ENCODE measurements around the gene RHBDL2. TPM values are rescaled to one million over a fixed set of nuclear protein-coding genes. Genes with fewer than 3 reads are reported as not detected.

The RHBDL2 gene
- total and polyA plus RNA-seq, 9 of the 15 experiments (the other 6 are each of a cell fraction or from before 2014, with no cell fraction given) = not detected

GRCh38 chr1:38915352-38915948 lies 26.2 kb downstream of the RHBDL2 start (continued):
- no peak for TF ChIP-seq ZNF57 (CRISPR knock-in tag; IDR thresholded peaks at IDR 0.05)
- TF ChIP-seq BRD4 (IDR thresholded peaks at IDR 0.05) = no peak
- no peak for TF ChIP-seq ZNF76 (CRISPR knock-in tag; IDR thresholded peaks at IDR 0.05; ENCODE audit: borderline replicate concordance)
- no peak for TF ChIP-seq DIDO1 (tag; IDR thresholded peaks at IDR 0.05; ENCODE audit: low read depth)
- no peak for TF ChIP-seq ZFP30 (CRISPR knock-in tag; IDR thresholded peaks at IDR 0.05; ENCODE audit: borderline replicate concordance)
- no peak for TF ChIP-seq MCM5 (IDR thresholded peaks at IDR 0.05; ENCODE audit: low read depth)
- no peak for TF ChIP-seq TAF9B (IDR thresholded peaks at IDR 0.05; ENCODE audit: partially characterized antibody)
- no peak for TF ChIP-seq ZNF277 (CRISPR knock-in tag; IDR thresholded peaks at IDR 0.05; ENCODE audit: borderline replicate concordance)
- TF ChIP-seq CSDE1 (IDR thresholded peaks at IDR 0.05) = no peak
- TF ChIP-seq ETV6 (IDR thresholded peaks at IDR 0.05; ENCODE audit: borderline replicate concordance in 1 of 2, low read depth in 2 of 2, low read length in 1 of 2) = no peak
- TF ChIP-seq ETV6 (CRISPR knock-in tag; IDR thresholded peaks at IDR 0.05; ENCODE audit: borderline replicate concordance) = no peak
- no peak for TF ChIP-seq ZNF174 (CRISPR knock-in tag; IDR thresholded peaks at IDR 0.05)
- TF ChIP-seq TFAM (CRISPR knock-in tag; conservative IDR thresholded peaks at IDR 0.05) = no peak
- TF ChIP-seq TOE1 (IDR thresholded peaks at IDR 0.05; ENCODE audit: borderline replicate concordance) = peak; percentile 58; the same call in 1 of the 2 replicates
- TF ChIP-seq TOE1 (CRISPR knock-in tag; IDR thresholded peaks at IDR 0.05; ENCODE audit: borderline replicate concordance, low read depth) = no peak
- TF ChIP-seq ARID1B (IDR thresholded peaks at IDR 0.05) = peak; percentile 99
- TF ChIP-seq TEAD1 (CRISPR knock-in tag; IDR thresholded peaks at IDR 0.05) = peak in 1 of 2 experiments; percentile 84; a peak in 2 of 4 replicates
- TF ChIP-seq DMBX1 (CRISPR knock-in tag; IDR thresholded peaks at IDR 0.05; ENCODE audit: borderline replicate concordance) = 0 out of 2 replicates have a peak, but pooled peaks have one; percentile 27
- no peak for TF ChIP-seq TEAD2 (tag; IDR thresholded peaks at IDR 0.05)
- no peak for TF ChIP-seq SRSF3 (IDR thresholded peaks at IDR 0.05; ENCODE audit: insufficient read depth, low read length)
- no peak; the same call in 1 of the 2 replicates for TF ChIP-seq ATF3 (IDR thresholded peaks at IDR 0.05)
- TF ChIP-seq ATF3 (CRISPR knock-in tag; conservative IDR thresholded peaks at IDR 0.05) = no peak
- no peak for TF ChIP-seq ATF2 (CRISPR knock-in tag; IDR thresholded peaks at IDR 0.05)
- TF ChIP-seq ZNF41 (CRISPR knock-in tag; conservative IDR thresholded peaks at IDR 0.05) = no peak
- no peak for TF ChIP-seq POLR2B (IDR thresholded peaks at IDR 0.05; ENCODE audit: low read depth, partially characterized antibody)
- 0 out of 2 replicates have a peak, but pooled peaks have one; percentile 23 for TF ChIP-seq E2F1 (CRISPR knock-in tag; IDR thresholded peaks at IDR 0.05)

All from K562 (cell line).